ENCODE measurements around the gene MED7. TPM values are rescaled to one million over a fixed set of nuclear protein-coding genes. Genes with fewer than 3 reads are reported as not detected.

MED7 gene
- total RNA-seq, 3 donors from 2014 or later = 7.5 to 9.3 (median 9.1) TPM

GRCh38 chr5:157148734-157149615 lies 6.3 kb upstream of the MED7 start:
- H3K27me3 Mint-ChIP-seq (ENCODE audit: low read depth) = no peaks in the 10 kb centered on the region
- H3K4me3 Mint-ChIP-seq = no peak overlapping the region
- no peaks in the 10 kb centered on the region for H3K9me3 Mint-ChIP-seq
- H3K4me1 Mint-ChIP-seq (ENCODE audit: low read depth) = peaks cover 42% of the 10 kb centered on the region
- peak; percentile 84 for DNase-seq
- H3K36me3 Mint-ChIP-seq (ENCODE audit: insufficient read depth) = no peaks in the 10 kb centered on the region
- peak; percentile 56 to 73 for ATAC-seq

GRCh38 chr5:157143127-157143971 lies 684 bp upstream of the MED7 start:
- Mint-ChIP-seq H3K4me1 (ENCODE audit: low read depth) (peaks cover 52% of the 10 kb centered on the region), H3K4me3 (peak overlapping the region; percentile 98), H3K9me3 (no peaks in the 10 kb centered on the region), H3K27me3 (ENCODE audit: low read depth) (no peaks in the 10 kb centered on the region), H3K36me3 (ENCODE audit: insufficient read depth) (peaks cover 14% of the 10 kb centered on the region)
- ATAC-seq (peak; percentile 41 to 42), DNase-seq (peak; percentile 21)

GRCh38 chr5:157137691-157138090 lies 5.0 kb downstream of the MED7 start:
- H3K27me3 Mint-ChIP-seq (ENCODE audit: low read depth) = no peaks in the 10 kb centered on the region
- no peak overlapping the region for H3K4me3 Mint-ChIP-seq
- peaks cover 56% of the 10 kb centered on the region for H3K4me1 Mint-ChIP-seq (ENCODE audit: low read depth)
- ATAC-seq (no peak), DNase-seq (no peak)
- H3K9me3 Mint-ChIP-seq = no peaks in the 10 kb centered on the region
- H3K36me3 Mint-ChIP-seq (ENCODE audit: insufficient read depth) = peaks cover 20% of the 10 kb centered on the region

GRCh38 chr5:157132281-157132612 lies 10.4 kb downstream of the MED7 start:
- DNase-seq (no peak), ATAC-seq (no peak)
- Mint-ChIP-seq H3K4me3 (no peak overlapping the region), H3K9me3 (no peaks in the 10 kb centered on the region), H3K4me1 (ENCODE audit: low read depth) (peaks cover 31% of the 10 kb centered on the region), H3K36me3 (ENCODE audit: insufficient read depth) (no peaks in the 10 kb centered on the region), H3K27me3 (ENCODE audit: low read depth) (no peaks in the 10 kb centered on the region)

- no peaks in the 10 kb centered on the region for H3K27me3 Mint-ChIP-seq (ENCODE audit: low read depth)
- H3K4me1 Mint-ChIP-seq (ENCODE audit: low read depth) = peaks cover 27% of the 10 kb centered on the region
- H3K36me3 Mint-ChIP-seq (ENCODE audit: insufficient read depth) = no peaks in the 10 kb centered on the region
- H3K4me3 Mint-ChIP-seq = no peak overlapping the region
- ATAC-seq (no peak), DNase-seq (no peak)
- H3K9me3 Mint-ChIP-seq = no peaks in the 10 kb centered on the region
These were observed 11.7 kb downstream of the MED7 start for GRCh38 chr5:157130925-157131324.

GRCh38 chr5:157121709-157122108 lies 21.0 kb downstream of the MED7 start:
- H3K4me1 Mint-ChIP-seq (ENCODE audit: low read depth) = peaks cover 2% of the 10 kb centered on the region
- H3K4me3 Mint-ChIP-seq = no peak overlapping the region
- H3K27me3 Mint-ChIP-seq (ENCODE audit: low read depth) = no peaks in the 10 kb centered on the region
- peaks cover 8% of the 10 kb centered on the region for H3K36me3 Mint-ChIP-seq (ENCODE audit: insufficient read depth)
- ATAC-seq = no peak
- DNase-seq = no peak
- H3K9me3 Mint-ChIP-seq = peaks cover 23% of the 10 kb centered on the region

GRCh38 chr5:157120102-157120501 lies 22.6 kb downstream of the MED7 start:
- Mint-ChIP-seq H3K36me3 (ENCODE audit: insufficient read depth) (peaks cover 8% of the 10 kb centered on the region), H3K4me1 (ENCODE audit: low read depth) (peaks cover 9% of the 10 kb centered on the region), H3K4me3 (no peak overlapping the region), H3K27me3 (ENCODE audit: low read depth) (no peaks in the 10 kb centered on the region), H3K9me3 (peaks cover 23% of the 10 kb centered on the region)
- DNase-seq (no peak), ATAC-seq (no peak)

- ATAC-seq = peak; percentile 78 to 90
- peaks cover 12% of the 10 kb centered on the region for H3K4me1 Mint-ChIP-seq (ENCODE audit: low read depth)
- no peaks in the 10 kb centered on the region for H3K27me3 Mint-ChIP-seq (ENCODE audit: low read depth)
- H3K4me3 Mint-ChIP-seq = no peak overlapping the region
- DNase-seq = no peak
- peaks cover 4% of the 10 kb centered on the region for H3K36me3 Mint-ChIP-seq (ENCODE audit: insufficient read depth)
- peaks cover 7% of the 10 kb centered on the region for H3K9me3 Mint-ChIP-seq
These were observed 26.1 kb downstream of the MED7 start for GRCh38 chr5:157116483-157116954.

- Mint-ChIP-seq H3K36me3 (ENCODE audit: insufficient read depth) (no peaks in the 10 kb centered on the region), H3K4me3 (no peak overlapping the region), H3K4me1 (ENCODE audit: low read depth) (peaks cover 15% of the 10 kb centered on the region), H3K27me3 (ENCODE audit: low read depth) (no peaks in the 10 kb centered on the region), H3K9me3 (no peaks in the 10 kb centered on the region)
- ATAC-seq (no peak), DNase-seq (no peak)
These were observed 27.2 kb downstream of the MED7 start for GRCh38 chr5:157115502-157115901.

GRCh38 chr5:157115012-157115411 lies 27.7 kb downstream of the MED7 start:
- no peak for DNase-seq
- Mint-ChIP-seq H3K4me3 (no peak overlapping the region), H3K27me3 (ENCODE audit: low read depth) (no peaks in the 10 kb centered on the region), H3K9me3 (no peaks in the 10 kb centered on the region), H3K36me3 (ENCODE audit: insufficient read depth) (no peaks in the 10 kb centered on the region), H3K4me1 (ENCODE audit: low read depth) (peaks cover 15% of the 10 kb centered on the region)
- ATAC-seq = no peak

- Mint-ChIP-seq H3K36me3 (ENCODE audit: insufficient read depth) (no peaks in the 10 kb centered on the region), H3K9me3 (no peaks in the 10 kb centered on the region), H3K4me1 (ENCODE audit: low read depth) (peaks cover 33% of the 10 kb centered on the region), H3K27me3 (ENCODE audit: low read depth) (no peaks in the 10 kb centered on the region), H3K4me3 (no peak overlapping the region)
- DNase-seq = no peak
- no peak for ATAC-seq
These were observed 29.7 kb downstream of the MED7 start for GRCh38 chr5:157113002-157113401.

GRCh38 chr5:157109744-157110143 lies 32.9 kb downstream of the MED7 start:
- peak; percentile 45 to 46 for ATAC-seq
- Mint-ChIP-seq H3K27me3 (ENCODE audit: low read depth) (no peaks in the 10 kb centered on the region), H3K4me1 (ENCODE audit: low read depth) (peaks cover 44% of the 10 kb centered on the region), H3K36me3 (ENCODE audit: insufficient read depth) (peaks cover 3% of the 10 kb centered on the region), H3K9me3 (no peaks in the 10 kb centered on the region), H3K4me3 (peak overlapping the region; percentile 60)
- DNase-seq = no peak

GRCh38 chr5:157108976-157109375 lies 33.7 kb downstream of the MED7 start, which contains the start of gene HAVCR2:
HAVCR2 (minus strand) TSS chr5:157109044; CDS start chr5:157108983, 61 bp downstream.
- Mint-ChIP-seq H3K4me3 (peak within 1 kb of the TSS; percentile 60), H3K4me1 (ENCODE audit: low read depth) (peaks cover 44% of the 10 kb centered on the region), H3K36me3 (ENCODE audit: insufficient read depth) (peaks cover 3% of the 10 kb centered on the region), H3K9me3 (no peaks in the 10 kb centered on the region), H3K27me3 (ENCODE audit: low read depth) (no peaks in the 10 kb centered on the region)
- DNase-seq = peak; percentile 36
- peak; percentile 91 for ATAC-seq

- Mint-ChIP-seq H3K9me3 (no peaks in the 10 kb centered on the region), H3K4me3 (peak overlapping the region; percentile 48), H3K36me3 (ENCODE audit: insufficient read depth) (peaks cover 7% of the 10 kb centered on the region), H3K4me1 (ENCODE audit: low read depth) (peaks cover 42% of the 10 kb centered on the region), H3K27me3 (ENCODE audit: low read depth) (no peaks in the 10 kb centered on the region)
- ATAC-seq (no peak), DNase-seq (no peak)
These were observed 35.2 kb downstream of the MED7 start for GRCh38 chr5:157107508-157107907.
